Measurements from ENCODE around the gene EFNA1. TPM values are rescaled to one million over a fixed set of nuclear protein-coding genes. Genes with fewer than 3 reads are reported as not detected.

Gene EFNA1, protein sequence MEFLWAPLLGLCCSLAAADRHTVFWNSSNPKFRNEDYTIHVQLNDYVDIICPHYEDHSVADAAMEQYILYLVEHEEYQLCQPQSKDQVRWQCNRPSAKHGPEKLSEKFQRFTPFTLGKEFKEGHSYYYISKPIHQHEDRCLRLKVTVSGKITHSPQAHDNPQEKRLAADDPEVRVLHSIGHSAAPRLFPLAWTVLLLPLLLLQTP
- 57.0 and 96.1 TPM in 2 replicates for total RNA-seq

DNA sequence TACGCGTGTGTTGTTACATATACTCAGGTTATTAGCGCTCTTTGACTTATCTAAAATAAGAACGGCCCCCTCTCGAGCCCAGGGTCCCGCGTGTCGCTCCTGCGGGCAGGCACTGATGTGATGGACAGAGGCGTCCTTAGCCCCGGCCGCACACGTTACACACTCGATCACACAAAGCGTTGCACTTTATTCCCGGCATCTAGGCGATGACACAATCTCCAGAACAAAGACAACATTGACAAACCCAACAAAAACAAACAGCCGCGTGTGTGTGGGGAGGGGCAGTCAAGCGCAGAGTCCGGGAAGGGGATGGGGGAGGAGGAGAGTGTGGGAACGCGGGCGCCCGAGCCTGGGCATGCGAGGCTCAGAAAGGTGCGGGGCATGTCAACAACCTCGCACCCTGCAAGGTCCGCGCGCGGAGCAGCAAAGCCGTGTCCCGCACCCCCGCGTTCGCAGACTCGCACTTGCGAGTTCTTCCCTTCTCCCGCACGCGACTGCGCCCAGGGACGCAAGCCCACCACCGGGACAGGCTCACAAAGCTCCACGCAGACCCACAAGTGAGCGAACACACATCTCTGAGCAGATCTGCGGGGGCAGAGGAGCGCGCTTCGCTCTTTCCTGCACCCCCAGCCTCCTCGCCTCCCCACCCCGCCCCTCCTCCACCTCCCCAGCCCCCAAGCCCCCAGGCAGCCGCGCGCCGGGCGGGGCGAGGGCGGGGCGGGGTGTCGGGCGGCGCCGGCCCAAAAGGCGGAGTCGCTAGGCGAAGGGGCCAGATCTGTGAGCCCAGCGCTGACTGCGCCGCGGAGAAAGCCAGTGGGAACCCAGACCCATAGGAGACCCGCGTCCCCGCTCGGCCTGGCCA, at the start of gene EFNA1:
TSS of gene EFNA1 (plus strand) at position 772 of the 862 bp plus-strand sequence. CDS start 102 bp downstream, outside the sequence.

DNA sequence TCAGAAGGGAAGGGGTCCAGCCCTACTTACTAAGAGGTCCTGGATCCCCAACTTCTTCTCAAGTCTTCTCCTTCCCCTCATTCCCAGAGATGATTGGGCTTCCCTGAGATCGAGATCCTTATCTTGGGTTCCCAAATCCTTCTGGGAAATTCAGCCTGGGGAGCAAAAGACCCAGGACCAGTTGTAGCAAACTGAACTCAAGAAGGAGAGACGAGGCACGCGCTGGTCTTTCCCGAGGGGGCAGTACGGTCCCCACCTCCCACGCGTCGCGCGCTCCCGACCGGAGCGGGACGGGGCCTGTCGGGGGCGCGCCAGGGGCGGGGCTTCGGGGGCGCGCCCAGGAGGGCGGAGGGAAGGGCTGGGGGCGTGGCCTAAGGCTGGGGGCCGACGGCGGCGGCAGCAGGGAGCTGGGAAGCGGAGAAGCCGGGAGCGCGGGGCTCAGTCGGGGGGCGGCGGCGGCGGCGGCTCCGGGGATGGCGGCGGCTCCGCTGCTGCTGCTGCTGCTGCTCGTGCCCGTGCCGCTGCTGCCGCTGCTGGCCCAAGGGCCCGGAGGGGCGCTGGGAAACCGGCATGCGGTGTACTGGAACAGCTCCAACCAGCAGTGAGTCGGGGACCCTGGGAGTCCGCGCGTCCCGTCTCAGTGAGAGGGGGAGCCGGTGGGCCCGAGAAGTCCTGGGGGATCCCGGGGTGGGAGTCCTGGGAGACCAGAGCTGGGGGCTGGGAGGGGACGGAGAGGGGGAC, 49.0 kb upstream of the EFNA1 start, which contains the start of gene EFNA3:
TSS of gene EFNA3 (plus strand) at position 369 of the 741 bp plus-strand sequence. CDS start at position 474, 105 bp downstream.

DNA sequence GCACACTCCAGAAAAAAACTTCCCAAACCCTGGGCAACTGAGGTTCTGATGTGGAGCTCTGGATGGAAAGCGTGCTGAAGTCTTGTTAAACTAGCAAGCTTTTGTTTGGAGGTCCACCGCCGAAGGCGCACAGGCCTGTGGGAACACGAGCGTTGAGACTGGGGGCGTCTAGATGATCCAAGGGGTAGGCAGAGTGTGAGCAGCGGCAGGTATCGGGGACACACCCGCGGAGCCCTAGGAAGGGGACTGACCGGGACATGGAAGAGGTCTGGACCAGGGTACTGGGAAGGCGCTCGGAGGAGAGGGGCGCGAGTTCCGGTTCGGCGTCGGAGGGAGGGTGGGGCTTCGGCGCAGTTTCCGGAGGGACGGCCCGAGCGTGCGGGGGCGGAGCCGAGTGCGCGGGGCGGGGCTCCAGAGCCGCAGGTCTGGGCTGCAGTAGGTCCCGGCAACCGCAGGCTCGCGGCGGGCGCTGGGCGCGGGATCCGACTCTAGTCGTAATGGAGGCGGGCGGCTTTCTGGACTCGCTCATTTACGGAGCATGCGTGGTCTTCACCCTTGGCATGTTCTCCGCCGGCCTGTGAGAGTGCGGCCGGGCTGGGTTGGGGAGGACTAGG, 7.8 kb downstream of the EFNA1 start, which contains the start of gene SLC50A1:
TSS of gene SLC50A1 (plus strand) at position 438 of the 614 bp plus-strand sequence. CDS start at position 498, 60 bp downstream.

DNA sequence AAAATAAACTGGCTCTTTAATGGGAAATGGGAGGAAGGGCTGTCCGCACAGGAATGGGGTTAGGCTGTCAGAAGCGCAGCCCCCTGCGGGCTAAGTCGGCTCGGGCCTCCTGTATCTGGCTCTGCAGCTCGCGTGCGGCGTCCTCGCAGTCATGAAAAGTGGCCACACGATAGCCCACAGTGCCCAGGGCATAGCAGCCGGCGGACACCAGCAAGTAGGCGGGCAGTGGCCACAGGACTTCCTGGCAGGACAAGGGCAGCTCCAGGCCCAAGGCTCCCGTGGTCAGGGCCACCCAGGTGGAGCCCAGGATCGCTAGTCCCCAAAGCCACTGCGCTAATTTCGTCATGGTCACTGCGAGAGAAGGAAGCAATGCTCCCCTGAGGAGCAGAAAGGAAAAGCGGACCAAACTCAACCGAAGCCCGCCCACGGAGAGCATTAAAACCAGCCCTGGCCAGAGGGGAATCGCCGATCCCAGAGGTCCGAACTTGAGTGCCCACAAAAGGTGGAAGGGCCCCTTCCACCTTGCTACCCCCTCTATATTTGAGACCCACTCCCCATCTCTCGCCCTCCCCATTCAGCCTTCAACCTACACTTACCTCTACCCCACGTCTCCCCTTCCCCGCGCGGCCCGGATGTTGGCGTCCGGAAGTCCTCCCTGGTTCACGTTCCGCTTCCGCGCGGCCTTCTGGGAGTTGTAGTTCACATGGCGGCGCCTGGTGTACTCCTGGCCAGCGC, 12.4 kb downstream of the EFNA1 start, which contains the start of gene DPM3:
TSS of gene DPM3 (minus strand) at position 637 of the 735 bp plus-strand sequence. CDS start at position 346, 291 bp downstream.

DNA sequence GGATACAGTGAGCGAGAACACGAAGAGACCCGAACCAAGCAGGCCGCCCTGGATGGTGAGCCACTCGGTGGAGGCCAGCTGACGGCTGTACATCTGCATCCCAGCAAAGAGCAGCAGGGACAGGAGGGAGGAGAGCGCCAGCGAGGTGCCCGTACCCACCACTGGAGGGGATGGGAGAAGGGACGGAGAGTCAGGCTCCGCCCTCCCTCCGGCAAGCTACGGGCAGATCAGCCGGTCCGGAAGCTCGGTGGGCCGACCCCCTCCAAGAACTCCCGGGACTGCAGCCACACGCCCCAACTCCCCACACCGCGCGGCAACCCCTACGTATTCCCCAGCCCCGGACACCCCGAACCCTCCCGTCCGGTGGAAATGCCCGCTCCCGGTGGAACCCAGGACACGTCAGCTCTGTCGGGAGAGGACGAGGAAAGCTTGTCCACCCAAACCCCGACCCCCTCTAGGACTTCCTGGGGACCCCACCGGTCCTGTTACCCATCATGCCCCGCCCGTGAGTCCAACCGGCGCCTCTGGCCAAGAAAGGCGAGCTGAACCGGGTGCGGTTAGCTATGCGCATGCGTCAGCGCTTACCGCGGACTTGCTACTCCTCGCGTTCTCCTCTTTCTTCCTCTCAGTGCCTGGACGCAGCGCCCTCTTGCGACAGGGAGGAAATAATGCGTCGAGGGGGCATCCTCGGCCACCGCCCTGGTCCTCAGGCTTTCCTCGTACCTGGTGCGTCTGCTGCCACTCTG, 45.2 kb downstream of the EFNA1 start, which contains the start of gene KRTCAP2:
TSS of gene KRTCAP2 (minus strand) at position 573 of the 746 bp plus-strand sequence. CDS start at position 493, 80 bp downstream.

DNA sequence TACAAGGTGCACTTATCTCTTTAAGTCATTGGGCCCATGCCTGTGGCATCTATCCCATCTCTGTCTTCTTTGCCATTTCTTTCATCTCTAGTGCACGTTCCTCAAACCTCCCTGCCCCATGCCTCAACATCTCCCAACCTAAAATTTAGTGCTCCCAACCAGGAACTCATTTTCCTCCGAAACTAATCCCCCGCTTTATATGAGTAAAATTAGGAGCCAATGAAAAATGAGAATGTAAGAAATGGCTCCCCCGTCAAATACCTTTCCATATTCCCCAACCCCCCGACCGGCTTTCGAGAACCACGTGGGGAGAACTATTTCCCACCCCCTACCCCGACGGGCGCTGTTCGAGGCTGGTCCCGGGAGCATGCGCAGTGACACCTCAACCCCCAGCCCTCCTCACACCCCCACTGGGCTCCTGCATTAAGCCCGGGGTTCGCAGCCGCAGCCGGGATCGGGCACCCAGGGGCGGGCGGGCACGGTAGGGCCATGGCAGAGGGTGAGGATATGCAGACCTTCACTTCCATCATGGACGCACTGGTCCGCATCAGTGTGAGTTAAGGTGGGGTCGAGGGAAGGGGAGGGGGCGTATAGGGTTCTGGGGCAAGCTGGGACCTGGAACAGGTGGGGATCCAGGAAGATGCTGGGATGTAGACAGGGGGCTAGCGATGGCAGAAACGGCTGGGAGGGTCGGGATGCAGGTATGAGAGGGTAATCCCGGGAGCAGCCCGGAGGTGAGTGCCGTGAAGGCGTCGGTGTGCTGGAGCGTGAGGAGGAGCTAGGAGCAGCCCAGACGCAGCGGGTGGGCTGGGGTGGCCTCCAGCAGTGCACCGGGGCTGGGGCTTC, 46.0 kb downstream of the EFNA1 start, which contains the start of gene TRIM46:
TSS of gene TRIM46 (plus strand) at position 372 of the 846 bp plus-strand sequence. CDS start at position 490, 118 bp downstream.

Other genes with a start within 250 kb of the EFNA1 start
- 7.3 and 9.7 TPM in 2 replicates for gene PMVK, start 191.2 kb upstream of the EFNA1 start, total RNA-seq
- 79.6 and 105 TPM in 2 replicates for gene PBXIP1, start 171.8 kb upstream of the EFNA1 start, total RNA-seq
- 5.2 and 5.9 TPM in 2 replicates for gene PYGO2, start 166.1 kb upstream of the EFNA1 start, total RNA-seq
- gene SHC1, start 157.1 kb upstream of the EFNA1 start, total RNA-seq = 152 and 218 TPM in 2 replicates
- 116 and 140 TPM in 2 replicates for gene CKS1B, start 153.2 kb upstream of the EFNA1 start, total RNA-seq
- 26.6 and 33.9 TPM in 2 replicates for gene FLAD1, start 144.5 kb upstream of the EFNA1 start, total RNA-seq
- gene LENEP, start 134.3 kb upstream of the EFNA1 start, total RNA-seq = 0.76 TPM in 1 of 2 replicates, not detected in the other
- gene ZBTB7B, start 125.1 kb upstream of the EFNA1 start, total RNA-seq = 7.5 and 9.7 TPM in 2 replicates
- not detected in 2 replicates for gene DCST2, start 94.1 kb upstream of the EFNA1 start, total RNA-seq
- not detected in 2 replicates for gene DCST1, start 94.1 kb upstream of the EFNA1 start, total RNA-seq
- gene ADAM15, start 76.6 kb upstream of the EFNA1 start, total RNA-seq = 161 and 165 TPM in 2 replicates
- 8.8 and 9.7 TPM in 2 replicates for gene EFNA4, start 64.1 kb upstream of the EFNA1 start, total RNA-seq
- 0.76 and 0.97 TPM in 2 replicates for gene EFNA3, start 49.0 kb upstream of the EFNA1 start, total RNA-seq
- 33.8 and 45.1 TPM in 2 replicates for gene SLC50A1, start 8.0 kb downstream of the EFNA1 start, total RNA-seq
- 24.2 and 50.0 TPM in 2 replicates for gene DPM3, start 12.7 kb downstream of the EFNA1 start, total RNA-seq
- 61.1 and 119 TPM in 2 replicates for gene KRTCAP2, start 45.4 kb downstream of the EFNA1 start, total RNA-seq
- gene TRIM46, start 46.0 kb downstream of the EFNA1 start, total RNA-seq = 3.5 and 3.9 TPM in 2 replicates
- 8.2 and 12.3 TPM in 2 replicates for gene THBS3, start 80.0 kb downstream of the EFNA1 start, total RNA-seq
- gene MTX1, start 80.8 kb downstream of the EFNA1 start, total RNA-seq = 58.1 and 85.8 TPM in 2 replicates
- 4.5 and 5.2 TPM in 2 replicates for gene ENTREP3, start 127.6 kb downstream of the EFNA1 start, total RNA-seq
- gene SCAMP3, start 134.5 kb downstream of the EFNA1 start, total RNA-seq = 22.3 and 29.2 TPM in 2 replicates
- gene CLK2, start 145.6 kb downstream of the EFNA1 start, total RNA-seq = 14.3 and 21.7 TPM in 2 replicates
- gene HCN3, start 149.6 kb downstream of the EFNA1 start, total RNA-seq = 0.30 and 0.32 TPM in 2 replicates
- gene PKLR, start 173.6 kb downstream of the EFNA1 start, total RNA-seq = not detected in 2 replicates
- gene FDPS, start 181.0 kb downstream of the EFNA1 start, total RNA-seq = 529 and 554 TPM in 2 replicates
- 8.8 and 14.9 TPM in 2 replicates for gene RUSC1, start 193.0 kb downstream of the EFNA1 start, total RNA-seq

Data from epithelial cell of umbilical artery (primary cell).